ENCODE data around the gene DAZAP1.

The DAZAP1 gene

GRCh38 chr19:1457031-1457739 is 49.8 kb downstream of the DAZAP1 start:
- DNase-seq (ENCODE audit: low read depth, low spot score) = no peak

GRCh38 chr19:1457892-1458291 is 50.5 kb downstream of the DAZAP1 start:
- no peak for DNase-seq (ENCODE audit: low read depth, low spot score)

- no peak for DNase-seq (ENCODE audit: low read depth, low spot score)
Measured at GRCh38 chr19:1459479-1459878, 52.1 kb downstream of the DAZAP1 start.

DNA sequence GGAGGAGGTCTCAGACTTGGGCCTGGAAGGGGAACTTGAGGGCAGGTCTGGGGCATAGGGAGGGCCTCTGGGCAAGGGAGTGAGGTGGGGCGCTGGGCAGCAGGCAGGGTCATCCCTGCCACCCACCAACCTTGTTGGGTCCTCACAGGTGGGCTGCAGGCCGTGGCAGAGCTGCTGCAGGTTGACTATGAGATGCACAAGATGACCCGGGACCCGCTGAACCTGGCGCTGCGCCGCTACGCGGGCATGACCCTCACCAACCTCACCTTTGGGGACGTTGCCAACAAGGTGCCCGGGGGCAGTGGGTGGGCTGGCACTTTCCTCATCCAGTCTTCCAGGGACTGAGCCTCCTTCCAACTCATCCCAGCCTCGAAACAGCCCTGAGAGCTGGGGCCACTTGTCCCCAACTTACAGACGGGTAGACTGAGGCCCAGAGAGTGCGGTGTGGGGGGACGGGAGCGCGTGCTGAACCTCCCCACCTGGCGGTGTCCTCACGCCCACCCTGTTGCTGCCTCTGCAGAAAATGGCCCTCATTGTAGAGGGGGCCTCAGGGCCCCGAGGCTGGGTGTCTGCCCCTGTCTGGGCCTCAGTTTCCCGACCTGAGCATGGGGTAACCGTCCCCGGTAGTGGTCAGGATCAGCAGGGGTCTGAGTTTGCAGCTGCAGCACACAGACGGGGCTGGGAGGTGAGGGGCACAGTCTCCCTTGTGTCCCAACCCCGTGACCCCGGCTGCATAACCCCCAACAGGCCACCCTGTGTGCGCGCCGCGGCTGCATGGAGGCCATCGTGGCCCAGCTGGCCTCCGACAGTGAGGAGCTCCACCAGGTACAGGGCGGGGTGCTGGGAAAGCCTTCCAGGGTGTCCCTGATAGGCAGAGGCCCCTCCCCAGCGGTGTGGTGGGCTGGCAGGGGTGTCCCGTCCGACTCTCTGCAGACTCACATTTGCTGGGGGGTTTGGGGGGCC is 52.9 kb downstream of the DAZAP1 start:
- DNase-seq (ENCODE audit: low read depth, low spot score) = no peak

DNA sequence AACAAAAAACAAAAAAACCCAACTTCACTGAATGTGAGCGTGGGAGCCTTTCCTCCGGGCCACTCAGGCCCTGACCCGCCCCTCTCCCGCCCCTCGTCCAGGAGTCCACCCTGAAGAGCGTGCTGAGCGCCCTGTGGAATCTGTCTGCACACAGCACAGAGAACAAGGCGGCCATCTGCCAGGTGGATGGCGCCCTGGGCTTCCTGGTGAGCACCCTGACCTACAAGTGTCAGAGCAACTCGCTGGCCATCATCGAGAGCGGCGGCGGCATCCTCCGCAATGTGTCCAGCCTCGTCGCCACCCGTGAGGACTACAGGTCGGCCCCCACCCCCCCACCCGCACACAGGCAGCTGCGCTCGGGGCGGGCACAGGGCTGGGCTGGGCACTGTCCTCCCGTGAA is 54.5 kb downstream of the DAZAP1 start:
- DNase-seq (ENCODE audit: low read depth, low spot score) = no peak

DNA sequence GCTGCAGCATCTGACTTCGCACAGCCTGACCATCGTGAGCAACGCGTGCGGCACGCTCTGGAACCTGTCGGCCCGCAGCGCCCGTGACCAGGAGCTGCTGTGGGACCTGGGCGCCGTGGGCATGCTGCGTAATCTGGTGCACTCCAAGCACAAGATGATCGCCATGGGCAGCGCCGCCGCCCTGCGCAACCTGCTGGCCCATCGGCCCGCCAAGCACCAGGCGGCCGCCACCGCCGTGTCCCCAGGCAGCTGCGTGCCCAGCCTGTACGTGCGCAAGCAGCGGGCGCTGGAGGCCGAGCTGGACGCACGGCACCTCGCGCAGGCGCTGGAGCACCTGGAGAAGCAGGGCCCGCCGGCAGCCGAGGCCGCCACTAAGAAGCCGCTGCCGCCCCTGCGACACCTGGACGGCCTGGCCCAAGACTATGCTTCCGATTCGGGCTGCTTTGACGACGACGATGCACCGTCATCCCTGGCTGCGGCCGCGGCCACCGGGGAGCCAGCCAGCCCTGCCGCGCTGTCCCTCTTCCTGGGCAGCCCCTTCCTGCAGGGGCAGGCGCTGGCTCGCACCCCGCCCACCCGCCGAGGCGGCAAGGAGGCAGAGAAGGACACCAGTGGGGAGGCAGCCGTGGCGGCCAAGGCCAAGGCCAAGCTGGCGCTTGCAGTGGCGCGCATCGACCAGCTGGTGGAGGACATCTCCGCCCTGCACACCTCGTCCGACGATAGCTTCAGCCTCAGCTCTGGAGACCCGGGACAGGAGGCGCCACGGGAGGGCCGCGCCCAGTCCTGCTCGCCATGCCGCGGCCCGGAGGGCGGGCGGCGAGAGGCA is 58.0 kb downstream of the DAZAP1 start:
- no peak for DNase-seq (ENCODE audit: low read depth, low spot score)

GRCh38 chr19:1466018-1466460 is 58.7 kb downstream of the DAZAP1 start:
- DNase-seq (ENCODE audit: low read depth, low spot score) = no peak

DNA sequence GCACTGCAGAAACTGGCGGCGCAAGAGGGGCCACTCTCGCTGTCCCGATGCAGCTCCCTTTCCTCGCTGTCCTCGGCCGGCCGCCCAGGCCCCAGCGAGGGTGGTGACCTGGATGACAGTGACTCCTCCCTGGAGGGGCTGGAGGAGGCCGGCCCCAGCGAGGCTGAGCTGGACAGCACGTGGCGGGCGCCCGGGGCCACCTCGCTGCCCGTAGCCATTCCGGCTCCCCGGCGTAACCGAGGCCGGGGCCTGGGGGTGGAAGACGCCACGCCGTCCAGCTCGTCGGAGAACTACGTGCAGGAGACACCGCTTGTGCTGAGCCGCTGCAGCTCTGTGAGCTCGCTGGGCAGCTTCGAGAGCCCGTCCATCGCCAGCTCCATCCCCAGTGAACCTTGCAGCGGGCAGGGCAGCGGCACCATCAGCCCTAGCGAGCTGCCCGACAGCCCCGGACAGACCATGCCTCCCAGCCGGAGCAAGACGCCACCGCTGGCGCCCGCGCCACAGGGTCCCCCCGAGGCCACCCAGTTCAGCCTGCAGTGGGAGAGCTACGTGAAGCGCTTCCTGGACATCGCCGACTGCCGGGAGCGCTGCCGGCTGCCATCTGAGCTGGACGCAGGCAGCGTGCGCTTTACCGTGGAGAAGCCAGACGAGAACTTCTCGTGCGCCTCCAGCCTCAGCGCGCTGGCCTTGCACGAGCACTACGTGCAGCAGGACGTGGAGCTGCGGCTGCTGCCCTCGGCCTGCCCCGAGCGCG is 59.3 kb downstream of the DAZAP1 start:
- no peak for DNase-seq (ENCODE audit: low read depth, low spot score)

DNA sequence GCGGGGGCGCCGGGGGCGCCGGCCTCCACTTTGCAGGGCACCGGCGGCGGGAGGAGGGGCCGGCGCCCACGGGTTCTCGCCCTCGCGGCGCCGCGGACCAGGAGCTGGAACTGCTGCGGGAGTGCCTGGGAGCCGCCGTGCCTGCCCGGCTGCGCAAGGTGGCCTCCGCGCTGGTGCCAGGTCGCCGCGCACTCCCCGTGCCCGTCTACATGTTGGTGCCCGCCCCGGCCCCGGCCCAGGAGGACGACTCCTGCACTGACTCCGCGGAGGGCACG is 59.8 kb downstream of the DAZAP1 start:
- no peak for DNase-seq (ENCODE audit: low read depth, low spot score)

DNA sequence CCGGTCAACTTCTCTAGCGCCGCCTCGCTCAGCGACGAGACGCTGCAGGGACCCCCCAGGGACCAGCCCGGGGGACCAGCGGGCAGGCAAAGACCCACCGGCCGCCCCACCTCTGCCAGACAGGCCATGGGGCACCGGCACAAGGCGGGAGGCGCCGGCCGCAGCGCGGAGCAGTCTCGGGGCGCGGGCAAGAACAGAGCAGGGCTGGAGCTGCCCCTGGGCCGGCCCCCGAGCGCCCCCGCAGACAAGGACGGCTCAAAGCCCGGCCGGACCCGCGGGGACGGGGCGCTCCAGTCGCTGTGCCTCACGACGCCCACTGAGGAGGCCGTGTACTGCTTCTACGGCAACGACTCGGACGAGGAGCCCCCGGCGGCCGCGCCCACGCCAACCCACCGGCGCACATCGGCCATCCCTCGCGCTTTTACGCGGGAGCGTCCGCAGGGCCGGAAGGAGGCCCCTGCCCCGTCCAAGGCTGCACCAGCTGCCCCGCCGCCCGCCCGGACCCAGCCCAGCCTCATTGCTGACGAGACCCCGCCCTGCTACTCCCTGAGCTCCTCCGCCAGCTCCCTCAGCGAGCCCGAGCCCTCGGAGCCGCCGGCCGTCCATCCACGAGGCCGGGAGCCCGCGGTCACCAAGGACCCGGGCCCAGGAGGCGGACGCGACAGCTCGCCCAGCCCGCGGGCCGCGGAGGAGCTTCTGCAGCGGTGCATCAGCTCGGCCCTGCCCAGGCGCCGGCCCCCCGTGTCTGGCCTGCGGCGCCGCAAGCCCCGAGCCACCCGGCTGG is 60.3 kb downstream of the DAZAP1 start:
- DNase-seq (ENCODE audit: low read depth, low spot score) = no peak

DNA sequence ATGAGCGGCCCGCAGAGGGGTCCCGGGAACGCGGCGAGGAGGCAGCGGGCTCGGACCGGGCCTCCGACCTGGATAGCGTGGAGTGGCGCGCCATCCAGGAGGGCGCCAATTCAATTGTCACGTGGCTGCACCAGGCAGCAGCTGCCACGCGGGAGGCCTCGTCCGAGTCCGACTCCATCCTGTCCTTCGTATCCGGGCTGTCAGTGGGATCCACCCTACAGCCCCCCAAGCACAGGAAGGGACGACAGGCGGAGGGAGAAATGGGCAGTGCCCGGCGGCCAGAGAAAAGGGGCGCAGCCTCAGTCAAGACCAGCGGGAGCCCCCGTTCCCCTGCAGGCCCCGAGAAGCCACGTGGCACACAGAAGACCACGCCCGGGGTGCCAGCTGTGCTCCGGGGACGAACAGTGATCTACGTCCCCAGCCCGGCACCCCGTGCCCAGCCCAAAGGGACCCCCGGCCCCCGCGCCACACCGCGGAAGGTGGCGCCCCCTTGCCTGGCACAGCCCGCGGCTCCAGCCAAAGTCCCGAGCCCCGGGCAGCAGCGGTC is 61.0 kb downstream of the DAZAP1 start:
- DNase-seq (ENCODE audit: low read depth, low spot score) = no peak

- no peak for DNase-seq (ENCODE audit: low read depth, low spot score)
Measured at GRCh38 chr19:1468821-1469254, 61.5 kb downstream of the DAZAP1 start.

- DNase-seq (ENCODE audit: low read depth, low spot score) = no peak
Measured at GRCh38 chr19:1469255-1470054, 62.1 kb downstream of the DAZAP1 start.

DNA sequence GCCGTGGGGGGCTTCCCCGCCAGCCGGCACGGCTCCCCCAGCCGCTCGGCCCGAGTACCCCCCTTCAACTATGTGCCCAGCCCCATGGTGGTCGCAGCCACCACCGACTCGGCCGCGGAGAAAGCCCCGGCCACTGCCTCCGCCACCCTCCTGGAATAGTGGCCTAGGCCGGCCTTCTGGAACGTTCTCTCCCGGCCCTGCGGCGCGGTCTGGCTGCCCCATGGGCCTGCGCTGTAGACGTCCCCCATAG is 62.6 kb downstream of the DAZAP1 start:
- DNase-seq (ENCODE audit: low read depth, low spot score) = no peak

DNA sequence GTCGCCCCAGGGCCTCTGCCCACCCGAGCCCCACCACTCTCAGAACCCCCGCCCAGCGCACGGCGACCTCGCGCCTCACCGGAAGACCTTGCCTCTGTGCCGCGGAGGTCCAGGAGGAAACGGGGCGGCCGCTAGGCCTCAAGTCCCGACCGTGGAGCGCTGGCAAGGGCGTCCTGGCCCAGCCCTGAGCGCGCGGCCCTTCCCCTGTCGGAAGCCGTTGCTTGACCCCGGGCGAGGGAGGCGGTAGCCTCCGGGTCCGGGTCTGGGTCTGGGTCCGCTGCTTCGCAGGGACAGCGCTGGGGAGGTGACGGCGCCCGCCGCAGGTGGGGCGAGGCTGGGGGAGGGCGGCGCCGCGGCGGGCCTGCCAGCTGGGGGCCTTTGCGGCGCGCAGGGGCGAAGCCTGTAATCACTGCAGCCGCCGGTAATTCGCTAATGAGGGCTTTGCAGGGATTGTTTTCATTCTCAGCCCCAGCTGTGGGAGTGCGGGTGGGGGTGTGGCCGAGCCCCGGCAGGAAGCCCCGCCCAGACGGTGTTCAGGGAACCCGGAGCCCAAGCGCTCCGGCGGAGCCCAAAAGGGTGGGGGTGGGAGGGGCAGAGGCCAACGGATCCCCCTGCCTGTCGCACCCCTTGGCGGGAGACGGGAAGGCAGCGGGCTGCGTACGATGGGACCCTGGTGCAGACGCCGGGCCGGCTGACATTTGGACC is 63.1 kb downstream of the DAZAP1 start:
- DNase-seq (ENCODE audit: low read depth, low spot score) = no peak

- DNase-seq (ENCODE audit: low read depth, low spot score) = no peak
Measured at GRCh38 chr19:1471010-1471514, 63.7 kb downstream of the DAZAP1 start.

GRCh38 chr19:1471515-1472160 is 64.3 kb downstream of the DAZAP1 start:
- DNase-seq (ENCODE audit: low read depth, low spot score) = no peak
